Stimulated activated CD8-positive, alpha-beta memory T cell treated with anti-CD3 and anti-CD28 coated beads, Interleukin-15, amount 100 ng/mL, for 24 hours (primary cell): ENCODE data around the gene KIAA1671.
A peak's percentile ranks its signal among the peaks of the same experiment; 100 is the strongest.
"Not testable (repeated sequence)": the region's sequence is repeated elsewhere in the genome, so short reads cannot be mapped to it uniquely, and the experiment has no call there.

Source experiments
- DNase-seq: peaks from one replicate; pipeline ENCODE4 v3.0.0-alpha.2; 2020; ENCODE audit warnings: low read depth

The KIAA1671 gene

GRCh38 chr22:24951942-24952836 is at the start of gene KIAA1671:
KIAA1671 (plus strand) TSS chr22:24952716; CDS start chr22:25028000, 75,284 bp downstream.
- peak; percentile 80 for DNase-seq

- DNase-seq, result no peak
These were observed 46.6 kb upstream of the KIAA1671 start for GRCh38 chr22:24905909-24906308.

GRCh38 chr22:24907101-24907500 is 45.4 kb upstream of the KIAA1671 start:
- DNase-seq, result not testable (repeated sequence)

GRCh38 chr22:24920029-24920428 is 32.5 kb upstream of the KIAA1671 start:
- no peak for DNase-seq

GRCh38 chr22:24925586-24926427 is 26.7 kb upstream of the KIAA1671 start:
- DNase-seq, result no peak

DNA sequence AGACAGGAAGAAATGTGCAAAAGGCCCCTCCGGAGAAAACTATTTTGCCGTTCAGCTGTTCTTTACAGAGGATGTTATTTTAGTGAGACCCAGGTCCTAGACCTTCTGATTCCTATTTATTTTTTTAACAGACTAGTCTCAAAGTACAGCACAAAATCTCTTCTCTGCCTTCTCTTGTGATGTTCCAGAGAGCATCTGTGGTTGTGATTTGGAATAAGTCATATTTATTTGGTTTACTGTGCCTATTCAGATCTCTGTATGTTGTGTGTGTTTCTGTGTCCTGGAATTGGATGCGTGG is 26.1 kb upstream of the KIAA1671 start:
- no peak for DNase-seq

- DNase-seq, result no peak
These were observed 25.5 kb upstream of the KIAA1671 start for GRCh38 chr22:24926849-24927579.

DNA sequence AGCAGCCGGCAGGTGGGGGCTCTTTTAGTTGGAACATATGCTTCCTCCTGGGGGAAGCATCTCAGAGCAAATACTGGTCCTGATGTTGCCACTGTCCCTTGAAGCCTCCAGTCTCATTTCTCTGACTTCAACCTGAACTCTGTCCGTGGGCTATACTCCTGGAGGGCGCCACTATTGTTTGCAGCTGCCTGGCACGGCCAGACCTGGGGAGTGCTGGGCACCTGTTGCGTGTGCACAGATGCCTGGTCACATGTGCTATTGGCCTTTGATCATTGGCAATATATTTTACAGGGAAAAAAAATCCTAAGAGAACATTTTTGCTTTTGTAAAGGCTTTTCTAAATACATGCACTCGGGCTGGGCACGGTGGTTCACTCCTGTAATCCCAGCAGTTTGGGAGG is 24.2 kb upstream of the KIAA1671 start:
- DNase-seq, result no peak

DNA sequence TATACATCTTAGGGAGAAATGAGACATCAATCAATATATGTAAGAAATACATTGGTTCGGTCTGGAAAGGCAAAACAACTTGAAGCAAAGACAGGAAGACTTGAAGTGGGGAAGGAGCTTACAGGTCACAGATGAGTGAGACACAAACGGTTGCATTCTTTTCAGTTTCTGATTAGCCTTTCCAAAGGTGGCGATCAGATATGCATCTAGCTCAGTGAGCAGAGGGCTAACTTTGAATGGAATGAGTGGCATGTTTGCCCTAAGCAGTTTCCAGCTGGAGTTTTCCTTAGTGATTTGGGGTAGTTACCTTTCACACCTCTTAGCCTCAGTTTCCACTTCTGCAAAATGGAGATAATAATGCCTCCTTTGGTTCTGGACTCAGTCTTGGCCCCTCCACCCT is 21.8 kb upstream of the KIAA1671 start:
- DNase-seq, result no peak

DNA sequence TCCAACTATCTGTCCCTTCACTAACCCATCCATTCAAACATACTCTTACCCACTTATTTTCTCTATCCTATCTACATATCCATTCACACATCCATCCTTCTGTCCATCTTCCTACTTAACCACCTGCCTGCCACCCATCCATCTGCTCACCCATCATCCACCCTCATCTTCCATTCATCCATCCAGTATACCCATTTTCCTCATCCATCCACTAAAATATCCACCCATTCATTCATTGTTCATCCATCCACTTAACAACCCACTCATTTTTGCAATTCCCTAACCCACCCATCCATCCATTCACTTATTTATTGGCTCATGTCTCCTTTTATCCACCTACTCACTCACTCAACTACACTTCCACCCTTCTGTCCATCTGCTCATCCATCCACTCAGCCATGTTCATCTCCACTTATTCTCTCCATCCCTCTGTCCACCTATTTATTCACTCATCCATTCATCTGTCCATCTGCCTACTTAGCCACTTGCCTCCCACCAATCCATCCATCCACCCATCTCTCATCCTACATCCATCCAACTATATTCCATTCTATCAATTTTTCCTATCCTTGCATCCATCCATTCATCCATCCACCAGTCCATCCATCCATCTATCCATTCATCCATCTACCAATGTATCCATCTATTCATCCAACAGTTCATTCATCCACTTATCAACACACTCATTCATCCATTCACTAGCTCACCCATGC is 16.6 kb upstream of the KIAA1671 start:
- DNase-seq, result no peak

DNA sequence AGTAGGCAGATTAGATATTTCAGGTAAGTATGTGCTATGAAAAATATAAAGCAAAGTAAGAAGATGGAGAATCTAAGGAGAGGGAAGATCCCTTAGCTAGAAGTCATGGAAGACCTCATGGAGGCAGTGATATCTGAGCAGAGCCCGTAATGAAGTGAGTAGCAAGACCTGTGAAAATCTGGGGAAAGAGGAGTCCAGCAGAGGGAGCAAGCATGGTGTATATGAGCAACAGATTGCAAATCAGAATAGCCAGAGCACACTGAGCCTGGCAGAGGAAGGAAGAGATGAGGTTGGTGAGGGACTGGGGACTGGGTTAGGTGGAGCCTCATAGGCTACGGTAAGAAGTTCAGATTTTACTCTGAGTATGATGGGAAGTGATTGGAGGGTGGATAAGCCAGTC is 15.4 kb upstream of the KIAA1671 start:
- DNase-seq, result no peak

- DNase-seq, result no peak
These were observed 13.7 kb upstream of the KIAA1671 start for GRCh38 chr22:24938741-24939341.

DNA sequence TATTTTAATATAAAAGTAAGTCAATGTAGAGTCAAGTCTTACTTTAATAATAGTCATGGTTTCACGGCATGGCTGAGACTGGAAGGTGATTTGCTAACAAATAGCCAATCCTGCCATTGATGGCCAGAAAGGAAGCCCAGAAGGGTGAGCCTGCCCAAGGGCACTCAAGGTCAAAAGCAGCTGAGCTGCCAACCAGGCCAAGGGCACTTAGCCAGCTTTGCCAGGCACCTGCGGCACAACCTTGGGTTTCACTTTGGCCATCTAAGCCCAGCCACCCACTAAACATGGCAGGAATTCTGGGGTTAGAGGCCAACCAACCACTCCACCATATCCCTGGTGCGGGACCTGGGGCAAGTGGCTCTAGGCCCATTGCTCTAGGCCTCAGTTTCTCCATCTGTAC is 10.2 kb upstream of the KIAA1671 start:
- DNase-seq, result no peak

- no peak for DNase-seq
These were observed 8.1 kb upstream of the KIAA1671 start for GRCh38 chr22:24944217-24944937.

- DNase-seq, result no peak
These were observed 7.1 kb upstream of the KIAA1671 start for GRCh38 chr22:24945430-24945829.

GRCh38 chr22:24947383-24947782 is 5.1 kb upstream of the KIAA1671 start:
- DNase-seq, result no peak

- DNase-seq, result no peak
These were observed 4.6 kb upstream of the KIAA1671 start for GRCh38 chr22:24947881-24948280.

- DNase-seq, result no peak
These were observed 3.9 kb upstream of the KIAA1671 start for GRCh38 chr22:24948356-24949202.

- DNase-seq, result no peak
These were observed 2.1 kb upstream of the KIAA1671 start for GRCh38 chr22:24950272-24950902.
